Measurements from ENCODE around the gene BRSK2.

- TF ChIP-seq, protein P1, sequence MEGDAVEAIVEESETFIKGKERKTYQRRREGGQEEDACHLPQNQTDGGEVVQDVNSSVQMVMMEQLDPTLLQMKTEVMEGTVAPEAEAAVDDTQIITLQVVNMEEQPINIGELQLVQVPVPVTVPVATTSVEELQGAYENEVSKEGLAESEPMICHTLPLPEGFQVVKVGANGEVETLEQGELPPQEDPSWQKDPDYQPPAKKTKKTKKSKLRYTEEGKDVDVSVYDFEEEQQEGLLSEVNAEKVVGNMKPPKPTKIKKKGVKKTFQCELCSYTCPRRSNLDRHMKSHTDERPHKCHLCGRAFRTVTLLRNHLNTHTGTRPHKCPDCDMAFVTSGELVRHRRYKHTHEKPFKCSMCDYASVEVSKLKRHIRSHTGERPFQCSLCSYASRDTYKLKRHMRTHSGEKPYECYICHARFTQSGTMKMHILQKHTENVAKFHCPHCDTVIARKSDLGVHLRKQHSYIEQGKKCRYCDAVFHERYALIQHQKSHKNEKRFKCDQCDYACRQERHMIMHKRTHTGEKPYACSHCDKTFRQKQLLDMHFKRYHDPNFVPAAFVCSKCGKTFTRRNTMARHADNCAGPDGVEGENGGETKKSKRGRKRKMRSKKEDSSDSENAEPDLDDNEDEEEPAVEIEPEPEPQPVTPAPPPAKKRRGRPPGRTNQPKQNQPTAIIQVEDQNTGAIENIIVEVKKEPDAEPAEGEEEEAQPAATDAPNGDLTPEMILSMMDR (IDR thresholded peaks at IDR 0.05; ENCODE audit: insufficient read depth, low read depth, low read length) = no peak
- TF ChIP-seq EZH2 (IDR thresholded peaks at IDR 0.05; ENCODE audit: insufficient read depth, low read length) = no peak
These were observed 122.3 kb downstream of the BRSK2 start for GRCh38 chr11:1511937-1512496.
